Measurements from ENCODE around the gene INPP5D. TPM values are rescaled to one million over a fixed set of nuclear protein-coding genes. Genes with fewer than 3 reads are reported as not detected.
"Not testable (repeated sequence)": the region's sequence is repeated elsewhere in the genome, so short reads cannot be mapped to it uniquely, and the experiment has no call there.

Gene INPP5D
- total RNA-seq, 1 donor from 2014 or later = 30.4 TPM

DNA sequence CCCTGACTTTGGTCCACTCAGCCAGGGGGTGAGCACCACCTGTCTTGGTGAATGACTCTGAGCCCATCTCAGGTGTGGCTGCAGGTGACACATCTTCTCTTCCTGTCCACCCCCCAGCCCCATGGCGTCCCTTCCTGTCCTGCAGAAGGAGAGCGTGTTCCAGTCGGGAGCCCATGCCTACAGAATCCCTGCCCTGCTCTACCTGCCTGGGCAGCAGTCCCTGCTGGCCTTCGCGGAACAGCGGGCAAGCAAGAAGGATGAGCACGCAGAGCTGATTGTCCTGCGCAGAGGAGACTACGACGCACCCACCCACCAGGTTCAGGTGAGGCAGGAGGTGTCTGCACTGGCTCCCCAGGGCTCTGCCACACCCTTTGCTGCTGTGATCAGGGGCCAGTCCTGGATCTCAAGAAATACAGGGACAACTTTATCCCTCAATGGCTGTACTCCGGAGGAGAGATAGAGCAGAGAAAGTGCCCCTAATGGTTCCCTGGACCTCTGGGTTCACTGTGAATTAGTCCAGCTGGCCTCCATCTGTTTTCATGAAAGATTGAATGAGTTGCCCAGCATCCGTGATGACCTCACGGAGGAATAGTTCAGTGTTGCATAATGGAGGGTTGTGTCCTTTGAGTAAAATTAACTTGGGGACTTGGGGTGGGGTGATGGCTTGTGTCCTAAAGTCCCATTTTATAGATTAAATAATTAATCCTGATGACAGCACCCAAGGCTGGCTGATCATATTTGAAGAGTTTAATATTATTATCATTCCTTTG is 27.4 kb upstream of the INPP5D start, which contains the start of gene NEU2:
TSS of gene NEU2 (plus strand) at position 122 of the 770 bp plus-strand sequence. CDS start at position 122, 0 bp downstream.
- no peak for DNase-seq (ENCODE audit: low spot score)

DNA sequence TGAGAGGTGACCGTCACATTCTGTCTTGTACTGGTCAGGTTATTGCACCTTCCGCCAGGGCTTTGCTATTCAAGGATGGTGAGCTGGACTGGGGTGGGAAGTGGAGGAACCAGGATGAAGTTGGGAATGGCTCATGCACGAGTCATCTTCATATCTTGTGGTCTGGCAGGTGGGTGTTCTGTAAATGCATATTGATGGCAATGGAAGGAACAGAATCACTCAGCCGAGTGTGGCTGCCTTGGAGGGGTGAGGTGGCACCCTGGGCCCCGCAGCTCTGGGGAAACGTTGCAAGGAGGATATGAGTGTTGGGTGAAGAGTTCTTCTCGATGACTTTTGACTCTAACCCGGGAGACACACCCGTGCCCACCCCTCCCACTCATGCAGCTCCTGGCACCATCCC is 26.5 kb upstream of the INPP5D start:
- DNase-seq (ENCODE audit: low spot score) = no peak

DNA sequence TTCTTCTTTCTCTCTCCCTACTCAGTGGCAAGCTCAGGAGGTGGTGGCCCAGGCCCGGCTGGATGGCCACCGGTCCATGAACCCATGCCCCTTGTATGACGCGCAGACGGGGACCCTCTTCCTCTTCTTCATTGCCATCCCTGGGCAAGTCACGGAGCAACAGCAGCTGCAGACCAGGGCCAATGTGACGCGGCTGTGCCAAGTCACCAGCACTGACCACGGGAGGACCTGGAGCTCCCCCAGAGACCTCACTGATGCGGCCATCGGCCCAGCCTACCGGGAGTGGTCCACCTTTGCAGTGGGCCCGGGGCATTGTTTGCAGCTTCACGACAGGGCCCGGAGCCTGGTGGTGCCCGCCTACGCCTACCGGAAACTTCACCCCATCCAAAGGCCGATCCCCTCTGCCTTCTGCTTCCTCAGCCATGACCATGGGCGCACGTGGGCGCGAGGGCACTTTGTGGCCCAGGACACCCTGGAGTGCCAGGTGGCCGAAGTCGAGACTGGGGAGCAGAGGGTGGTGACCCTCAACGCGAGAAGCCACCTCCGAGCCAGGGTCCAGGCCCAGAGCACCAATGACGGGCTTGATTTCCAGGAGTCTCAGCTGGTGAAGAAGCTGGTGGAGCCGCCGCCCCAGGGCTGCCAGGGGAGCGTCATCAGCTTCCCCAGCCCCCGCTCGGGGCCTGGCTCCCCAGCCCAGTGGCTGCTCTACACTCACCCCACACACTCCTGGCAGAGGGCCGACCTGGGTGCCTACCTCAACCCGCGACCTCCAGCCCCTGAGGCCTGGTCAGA is 25.9 kb upstream of the INPP5D start:
- no peak for DNase-seq (ENCODE audit: low spot score)

DNA sequence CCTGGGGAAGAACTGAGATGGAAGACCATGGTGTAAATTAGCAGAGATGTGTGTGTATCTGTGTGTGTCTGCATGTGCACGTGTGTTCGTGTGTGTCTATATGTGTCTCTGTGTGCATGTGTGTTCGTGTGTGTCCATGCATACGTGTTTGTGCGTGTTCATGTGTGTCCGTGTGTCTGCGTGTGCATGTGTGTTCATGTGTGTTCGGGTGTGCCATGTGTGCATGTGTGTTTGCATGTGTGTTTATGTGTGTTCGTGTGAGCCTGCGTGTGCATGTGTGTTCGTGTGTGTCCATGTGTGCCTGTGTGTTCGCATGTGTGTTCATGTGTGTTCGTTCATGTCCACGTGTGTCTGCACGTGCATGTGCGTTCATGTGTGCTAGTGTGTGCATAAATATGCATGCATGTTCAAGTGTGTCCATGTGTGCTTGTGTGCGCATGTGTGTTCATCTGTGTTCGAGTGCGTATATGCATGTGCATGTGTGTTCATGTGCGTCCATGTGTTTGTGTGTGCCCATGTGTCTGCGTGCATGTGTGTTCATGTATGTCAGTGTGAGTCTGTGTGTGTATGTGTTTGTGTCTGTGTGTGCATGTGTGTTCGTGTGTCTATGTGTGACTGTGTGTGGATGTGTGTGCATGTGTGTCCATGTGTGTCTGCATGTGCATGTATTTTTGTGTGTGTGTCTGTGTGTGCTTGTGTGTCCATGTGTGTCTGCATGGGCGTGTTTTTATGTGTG is 24.5 kb upstream of the INPP5D start:
- no peak for DNase-seq (ENCODE audit: low spot score)

DNA sequence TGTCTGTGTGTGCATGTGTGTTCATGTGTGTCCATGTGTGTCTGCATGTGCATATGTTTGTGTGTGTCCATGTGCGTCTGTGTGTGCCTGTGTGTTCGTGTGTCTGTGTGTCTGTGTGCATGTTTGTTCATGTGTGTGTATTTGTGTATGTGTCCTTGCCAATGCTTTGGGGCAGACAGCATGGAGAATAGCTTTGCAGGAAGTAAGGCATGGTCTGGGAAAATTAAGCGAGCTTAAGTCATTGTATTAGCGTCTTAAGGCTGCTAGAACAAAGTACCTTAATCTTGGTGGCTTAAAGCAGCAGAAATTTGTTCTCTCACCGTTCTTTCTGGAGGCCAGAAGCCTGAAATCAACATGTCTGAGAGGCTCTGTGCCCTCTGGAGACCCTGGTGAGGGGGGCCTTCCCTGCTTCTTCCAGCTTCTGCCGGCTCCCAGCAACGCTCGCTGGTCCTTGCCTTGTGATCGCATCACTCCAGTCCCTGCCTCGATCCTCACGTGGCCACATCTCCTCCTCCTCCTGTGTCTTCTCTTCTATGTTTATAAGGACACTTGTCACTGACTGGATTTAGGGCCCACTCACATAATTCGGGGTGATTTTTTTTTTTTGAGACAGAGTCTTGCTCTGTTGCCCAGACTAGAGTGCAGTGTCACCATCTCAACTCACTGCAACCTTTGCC is 23.8 kb upstream of the INPP5D start:
- no peak for DNase-seq (ENCODE audit: low spot score)

DNA sequence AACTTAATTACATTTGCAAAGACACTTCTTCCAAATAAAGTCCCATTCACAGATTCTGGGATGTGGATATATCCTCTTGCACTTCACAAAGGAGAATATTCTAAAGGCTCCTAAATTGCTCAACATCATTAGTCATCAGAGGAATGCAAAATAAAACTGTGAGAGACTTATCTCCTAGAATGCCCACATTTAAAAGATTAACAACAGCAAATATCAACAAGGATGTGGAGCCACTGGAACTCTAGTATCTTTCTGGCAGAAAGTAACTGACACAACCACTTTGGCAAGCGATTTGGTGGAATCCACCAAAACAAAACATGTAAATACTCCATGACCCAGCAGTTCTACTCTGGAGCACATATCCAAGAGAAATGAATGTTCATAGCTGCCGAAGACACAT is 23.1 kb upstream of the INPP5D start:
- DNase-seq (ENCODE audit: low spot score) = no peak

DNA sequence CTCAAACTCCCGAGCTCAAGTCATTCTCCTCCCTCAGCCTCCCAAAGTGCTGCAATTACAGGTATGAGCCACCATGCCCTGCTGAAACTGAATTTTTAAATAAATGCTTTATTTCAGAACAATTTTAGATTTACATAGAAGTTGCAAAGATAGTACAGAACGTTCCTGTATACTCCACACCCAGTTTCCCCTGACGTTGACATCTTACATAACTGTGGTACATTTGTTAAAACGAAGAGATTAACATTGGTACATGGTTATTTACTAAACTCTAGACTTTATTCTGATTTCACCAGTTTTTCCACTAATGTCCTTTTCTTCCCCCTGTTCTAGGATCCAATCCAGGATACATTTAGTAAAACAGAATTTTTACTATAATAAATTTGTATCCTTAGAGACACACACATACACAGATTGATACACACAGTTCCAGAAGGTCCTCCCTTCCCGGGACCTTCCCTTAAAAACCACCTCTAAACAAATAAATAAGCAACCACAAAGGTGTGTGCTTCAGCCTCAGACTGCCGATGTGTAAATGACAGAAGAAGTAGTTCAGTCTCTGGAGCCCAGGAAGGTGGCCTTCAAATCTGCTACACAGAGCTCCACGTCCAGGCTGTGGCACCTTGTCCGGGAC is 20.8 kb upstream of the INPP5D start:
- no peak for DNase-seq (ENCODE audit: low spot score)

DNA sequence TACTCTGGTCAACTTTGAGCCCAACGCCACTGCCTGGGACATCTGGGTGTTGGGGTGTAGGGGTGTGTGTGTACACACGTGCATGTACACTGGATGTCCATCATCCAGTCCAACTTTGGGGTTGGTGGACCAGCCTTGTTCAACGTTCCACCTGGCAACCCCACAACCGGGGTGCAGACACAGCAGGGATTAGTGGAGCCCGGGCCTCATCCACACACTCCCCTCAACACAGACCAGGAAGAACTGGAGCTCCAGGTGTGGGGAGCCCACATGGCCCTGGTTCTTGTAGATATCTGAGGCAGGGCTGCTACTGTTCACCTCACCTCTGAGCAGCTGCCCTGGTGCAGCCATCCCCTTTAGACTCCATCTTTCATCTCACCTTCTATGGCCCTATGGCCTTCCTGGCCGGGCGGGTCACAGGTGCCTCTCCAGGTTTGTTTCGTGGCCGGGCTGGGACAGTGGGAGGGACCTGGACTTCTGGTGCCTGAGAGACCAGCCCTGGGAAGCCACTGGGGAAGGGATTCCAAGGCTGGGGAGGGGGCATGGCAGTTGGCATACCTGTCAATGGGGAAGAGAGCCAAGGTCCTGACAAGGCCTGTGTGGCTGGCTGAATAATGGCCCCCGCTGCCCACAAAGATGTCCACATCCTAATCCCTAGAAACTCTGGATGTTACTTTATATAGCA is 20.2 kb upstream of the INPP5D start:
- no peak for DNase-seq (ENCODE audit: low spot score)

DNA sequence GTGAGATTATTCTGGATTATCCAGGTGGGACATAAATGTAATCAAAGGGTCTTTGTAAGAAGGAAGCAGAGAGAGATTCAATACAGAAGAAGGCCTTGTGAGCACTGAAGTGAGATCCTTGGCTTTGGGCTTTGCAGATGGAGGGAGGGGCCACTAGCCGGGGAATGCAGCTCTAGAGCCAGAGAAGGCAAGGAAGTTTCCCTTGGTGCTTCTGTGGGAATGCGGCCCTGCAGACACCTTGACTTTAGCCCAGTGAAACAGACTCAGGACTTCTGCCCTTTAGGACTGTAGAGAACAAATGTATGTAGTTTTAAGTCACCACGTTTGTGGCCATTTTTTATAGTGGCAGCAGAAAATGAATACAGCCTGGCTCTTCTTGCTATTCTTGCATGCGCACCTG is 19.6 kb upstream of the INPP5D start:
- no peak for DNase-seq (ENCODE audit: low spot score)

DNA sequence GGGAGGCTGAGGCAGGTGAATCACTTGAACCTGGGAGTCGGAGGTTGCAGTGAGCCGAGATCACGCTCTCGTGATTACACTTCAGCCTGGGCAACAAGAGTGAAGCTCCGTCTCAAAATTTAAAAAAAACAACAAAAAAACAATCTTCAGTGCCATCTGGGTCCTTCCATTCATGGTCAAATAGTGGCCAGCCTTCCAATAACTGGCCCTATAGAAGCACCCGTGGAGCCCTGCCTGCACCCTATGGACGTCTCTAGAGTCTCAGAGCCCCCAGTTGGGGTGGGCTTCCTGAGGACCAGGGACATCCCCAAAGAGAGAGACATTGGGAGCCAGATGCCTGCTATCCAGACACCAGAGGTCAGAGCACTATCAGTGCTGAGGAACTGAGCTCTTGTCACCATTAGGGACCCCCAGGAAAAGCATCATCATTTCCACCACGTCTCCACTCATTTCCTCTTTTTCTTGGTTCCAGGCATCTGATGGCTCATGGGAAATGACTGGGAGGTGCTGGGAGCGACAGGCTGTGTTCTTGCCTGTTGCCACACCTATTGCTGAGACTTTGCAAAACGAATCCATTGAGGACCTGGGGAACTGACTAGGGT is 18.3 kb upstream of the INPP5D start:
- no peak for DNase-seq (ENCODE audit: low spot score)

DNA sequence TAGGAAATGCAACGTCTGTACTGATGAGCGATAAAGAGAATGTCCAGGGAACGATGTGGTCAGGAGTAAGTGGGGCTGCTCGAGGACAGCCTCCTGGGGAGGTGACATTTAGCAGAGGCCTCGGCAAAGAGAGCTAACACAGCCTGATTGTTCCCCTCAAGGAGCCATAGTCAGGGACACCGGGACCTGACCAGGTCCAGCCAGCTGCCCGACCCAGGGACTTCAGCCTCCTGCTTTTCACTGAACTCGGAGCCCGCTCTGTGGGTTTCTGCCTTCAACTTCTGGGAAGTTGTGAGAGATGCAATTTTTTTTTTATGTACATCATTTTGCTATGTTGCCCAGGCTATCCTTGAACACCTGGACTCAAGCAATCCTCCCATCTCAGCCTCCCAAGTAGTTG is 17.6 kb upstream of the INPP5D start:
- no peak for DNase-seq (ENCODE audit: low spot score)

DNA sequence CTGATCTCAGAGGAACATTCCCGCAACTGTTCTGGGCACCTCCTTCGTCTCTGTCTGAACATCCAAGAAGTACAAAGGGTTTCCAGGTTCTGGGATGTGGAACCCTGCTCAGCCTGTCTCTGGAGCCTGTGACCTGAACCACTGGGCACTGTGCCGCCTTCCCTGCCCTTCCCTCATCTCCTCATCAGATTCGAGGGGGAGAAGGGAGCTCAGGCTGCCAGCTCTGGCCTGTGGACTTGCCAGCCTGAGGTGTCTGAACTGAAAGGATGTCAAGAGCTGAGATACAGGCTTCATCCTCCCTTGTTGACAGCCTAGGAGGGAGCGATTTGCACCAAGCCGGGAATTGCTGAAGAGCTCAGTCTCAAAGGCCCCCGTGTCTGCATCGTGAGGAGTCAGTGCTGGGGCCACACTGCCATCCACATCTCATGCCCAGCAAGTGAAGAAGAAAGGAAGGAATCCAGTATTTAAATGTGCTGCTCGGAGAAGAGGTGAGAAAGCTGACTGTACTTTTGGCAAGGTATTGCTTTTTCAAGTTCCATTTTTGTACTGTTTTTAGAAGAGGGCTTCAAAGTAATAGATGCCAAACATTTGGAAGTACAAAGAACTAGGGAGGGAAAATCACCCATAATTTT is 15.1 kb upstream of the INPP5D start:
- DNase-seq (ENCODE audit: low spot score) = no peak

DNA sequence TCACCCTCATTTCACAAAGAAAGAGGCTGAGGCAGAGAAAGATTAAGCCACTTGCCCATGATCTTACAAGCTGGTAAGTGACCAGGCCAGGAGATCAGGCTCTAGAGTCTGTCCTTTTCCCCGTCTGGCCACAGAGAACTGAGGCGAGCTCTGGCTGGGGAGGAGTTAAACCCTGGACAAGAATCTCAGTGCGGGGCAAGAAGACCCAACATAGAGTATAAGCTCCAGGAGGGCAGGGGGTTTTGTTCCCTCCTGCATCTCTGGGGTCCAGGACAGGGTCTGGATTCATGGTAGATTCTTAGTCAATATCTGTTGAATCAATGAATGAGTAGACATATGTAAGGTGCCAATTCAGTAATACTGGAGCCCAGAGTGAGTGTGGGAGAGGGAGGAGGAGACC is 12.9 kb upstream of the INPP5D start:
- DNase-seq (ENCODE audit: low spot score) = no peak

DNA sequence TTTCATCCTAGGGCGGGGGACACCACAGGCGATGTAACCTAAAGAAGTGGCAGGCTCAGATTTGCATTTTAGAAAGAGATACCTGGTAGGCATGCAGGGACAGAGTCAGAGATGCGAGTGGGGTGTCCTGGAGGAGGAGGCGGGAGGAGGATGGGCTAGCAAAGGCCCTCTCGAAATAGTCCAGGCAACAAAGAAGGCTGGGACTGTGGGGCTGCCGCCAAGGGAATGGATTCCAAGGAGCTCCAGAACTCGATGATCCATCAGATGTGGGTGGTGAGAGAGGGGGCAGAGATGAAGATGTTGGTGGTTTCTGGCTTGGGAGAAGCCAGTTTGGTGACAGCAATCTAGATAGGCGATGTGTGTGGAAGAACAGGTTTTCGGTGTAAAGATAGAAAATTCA is 12.5 kb upstream of the INPP5D start:
- no peak for DNase-seq (ENCODE audit: low spot score)

DNA sequence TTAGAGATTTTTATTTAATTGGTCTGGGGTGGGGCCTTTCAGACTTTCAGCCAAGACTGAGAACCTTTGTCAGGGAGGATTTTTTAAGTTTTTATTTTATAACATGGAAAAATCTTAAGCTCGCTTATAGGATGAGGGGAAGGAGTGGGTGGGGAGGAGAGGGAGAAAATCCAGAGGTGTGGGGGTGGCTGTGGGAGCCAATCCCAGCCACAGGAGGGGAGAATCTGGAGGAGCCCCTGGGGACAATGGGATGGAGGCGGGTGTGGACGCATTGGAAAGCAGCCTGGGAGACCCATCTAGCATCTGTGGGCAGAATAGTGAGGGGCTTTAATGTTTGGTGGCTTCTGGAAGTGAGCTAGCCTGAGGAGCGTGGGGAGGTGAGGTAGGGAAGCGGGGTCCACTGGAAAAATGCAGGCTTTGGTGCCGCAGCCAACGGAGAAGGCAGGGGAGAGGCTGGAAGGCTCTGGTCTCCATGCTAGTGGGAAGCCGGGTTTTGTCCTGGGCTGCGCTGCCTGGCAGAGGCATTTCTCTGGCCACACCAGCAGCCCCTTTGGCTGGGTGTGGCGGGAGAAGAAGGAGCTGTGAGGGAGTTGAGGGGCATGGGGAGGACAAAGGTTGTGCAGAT is 11.5 kb upstream of the INPP5D start:
- DNase-seq (ENCODE audit: low spot score) = no peak

DNA sequence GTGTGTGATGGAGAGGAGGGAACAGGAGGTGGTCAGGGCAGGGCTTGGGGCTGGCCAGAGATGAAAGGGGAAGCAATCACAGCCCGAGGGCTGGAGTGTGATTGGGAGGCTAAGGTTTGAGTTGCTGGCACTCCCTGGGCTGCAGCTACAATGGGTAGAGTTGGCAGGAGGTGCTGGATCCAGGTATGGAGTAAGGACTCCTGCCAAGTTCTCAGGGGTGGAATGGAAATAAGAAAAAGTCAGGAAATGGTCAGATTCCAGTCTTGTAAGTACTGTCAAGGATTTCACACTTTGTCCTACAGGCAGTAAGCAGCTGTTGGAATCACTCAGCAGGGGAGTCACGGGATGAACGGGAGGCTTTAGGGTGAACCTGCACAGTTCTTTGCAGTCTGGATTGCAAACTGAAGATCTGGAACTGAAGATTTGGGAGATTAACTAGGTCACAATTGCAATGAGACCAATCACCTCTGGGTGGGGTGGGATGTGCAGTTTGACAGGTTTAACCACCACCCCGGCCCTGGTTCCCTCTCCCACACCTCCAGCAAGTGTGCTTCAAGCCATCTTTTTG is 10.9 kb upstream of the INPP5D start:
- no peak for DNase-seq (ENCODE audit: low spot score)

DNA sequence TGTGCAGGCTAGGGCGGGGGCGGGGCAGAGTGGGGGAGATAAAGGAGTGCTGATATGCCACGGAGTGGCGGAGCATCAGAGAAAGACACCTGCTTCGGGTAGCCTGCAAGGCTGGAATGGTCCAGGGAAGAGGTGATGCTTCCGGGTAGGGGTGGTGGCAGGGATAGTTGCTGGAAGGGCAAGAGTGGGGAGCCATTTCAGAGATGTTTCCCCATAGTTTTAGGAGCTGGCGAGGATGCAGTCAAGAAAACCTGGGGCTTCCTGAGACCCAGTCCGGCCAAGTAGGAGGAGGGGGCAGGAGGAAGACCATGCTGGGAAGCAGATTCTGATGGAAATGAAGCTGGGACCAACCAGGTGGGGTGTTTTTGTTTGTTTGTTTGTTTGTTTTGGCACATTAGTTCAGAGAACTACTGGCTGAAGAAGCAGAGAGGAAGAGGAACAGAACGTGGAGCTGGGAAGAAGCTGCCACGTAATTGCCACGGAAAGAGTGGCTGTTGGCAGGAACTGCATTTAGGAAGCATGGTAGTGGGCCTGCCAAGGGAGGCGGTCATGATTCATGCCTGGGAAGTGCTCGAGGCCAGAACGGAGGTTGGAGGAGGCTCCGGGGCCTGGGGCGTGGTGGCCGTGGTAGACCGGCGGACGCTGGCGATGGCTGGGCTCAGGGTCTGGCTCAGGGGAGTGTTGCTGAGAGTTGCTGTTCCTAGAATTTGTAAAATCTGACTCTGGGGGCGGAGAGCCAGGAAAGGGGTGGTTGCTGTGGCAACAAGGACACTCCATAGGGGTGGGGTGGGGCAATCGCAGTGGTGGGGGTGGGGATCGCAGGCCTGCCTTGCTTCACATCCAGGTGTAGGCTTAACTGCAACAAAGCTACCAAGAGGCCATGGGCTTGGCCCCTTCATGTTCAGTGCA is 8.6 kb upstream of the INPP5D start:
- no peak for DNase-seq (ENCODE audit: low spot score)

DNA sequence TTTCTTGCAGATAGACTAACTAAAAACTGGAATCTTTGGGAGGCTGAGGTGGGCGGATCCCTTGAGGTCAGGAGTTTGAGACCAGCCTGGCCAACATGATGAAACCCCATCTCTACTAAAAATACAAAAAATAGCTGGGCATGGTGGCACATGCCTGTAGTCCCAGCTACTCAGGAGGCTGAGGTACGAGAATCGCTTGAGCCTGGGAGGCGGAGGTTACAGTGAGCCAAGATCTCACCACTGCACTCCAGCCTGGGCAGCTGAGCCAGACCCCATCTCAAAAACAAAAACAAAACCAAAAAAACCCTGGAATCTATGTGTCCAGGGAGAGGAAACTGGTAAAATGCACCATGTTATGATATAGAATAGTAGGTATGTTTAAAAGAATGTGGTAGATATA is 7.6 kb upstream of the INPP5D start:
- DNase-seq (ENCODE audit: low spot score) = not testable (repeated sequence)
